Stimulated activated CD4-positive, alpha-beta T cell treated with anti-CD3 and anti-CD28 coated beads, Interleukin-12 subunit alpha, Interleukin-12 subunit beta, amount 100 ng/mL, for 24 hours (primary cell): ENCODE measurements around the gene PI4K2B.
A peak's percentile ranks its signal among the peaks of the same experiment; 100 is the strongest.
"Not testable (repeated sequence)": the region's sequence is repeated elsewhere in the genome, so short reads cannot be mapped to it uniquely, and the experiment has no call there.

Source experiments
- DNase-seq, 2 experiments: peaks; one replicate each; pipeline ENCODE4 v3.0.0-alpha.2; 2020; ENCODE audit warnings: low read depth in 2 of 2

PI4K2B gene

GRCh38 chr4:25306518-25307057 lies 72.8 kb downstream of the PI4K2B start:
- no peak for DNase-seq

- no peak for DNase-seq
Observed at GRCh38 chr4:25307596-25307995, 73.8 kb downstream of the PI4K2B start.

- DNase-seq = no peak
Observed at GRCh38 chr4:25308306-25308705, 74.5 kb downstream of the PI4K2B start.

- DNase-seq = no peak
Observed at GRCh38 chr4:25308761-25309160, 74.9 kb downstream of the PI4K2B start.

GRCh38 chr4:25310066-25310802 lies 76.4 kb downstream of the PI4K2B start:
- DNase-seq = no peak

- DNase-seq = no peak
Observed at GRCh38 chr4:25310803-25311166, 77.0 kb downstream of the PI4K2B start.

GRCh38 chr4:25312496-25313200 lies 78.8 kb downstream of the PI4K2B start, which contains the start of gene ZCCHC4:
ZCCHC4 (plus strand) TSS chr4:25312774; CDS start chr4:25312810, 36 bp downstream.
- peak; percentile 79 to 80 for DNase-seq

- DNase-seq = no peak
Observed at GRCh38 chr4:25313201-25313895, 79.5 kb downstream of the PI4K2B start.

GRCh38 chr4:25320336-25320735 lies 86.5 kb downstream of the PI4K2B start:
- DNase-seq = no peak

- DNase-seq = no peak
Observed at GRCh38 chr4:25320773-25321172, 86.9 kb downstream of the PI4K2B start.

GRCh38 chr4:25321703-25322102 lies 87.9 kb downstream of the PI4K2B start:
- DNase-seq = no peak

GRCh38 chr4:25328463-25328862 lies 94.6 kb downstream of the PI4K2B start:
- not testable (repeated sequence) for DNase-seq
